ENCODE data around the gene SALL2.
A peak's percentile ranks its signal among the peaks of the same experiment; 100 is the strongest.

Gene SALL2

DNA sequence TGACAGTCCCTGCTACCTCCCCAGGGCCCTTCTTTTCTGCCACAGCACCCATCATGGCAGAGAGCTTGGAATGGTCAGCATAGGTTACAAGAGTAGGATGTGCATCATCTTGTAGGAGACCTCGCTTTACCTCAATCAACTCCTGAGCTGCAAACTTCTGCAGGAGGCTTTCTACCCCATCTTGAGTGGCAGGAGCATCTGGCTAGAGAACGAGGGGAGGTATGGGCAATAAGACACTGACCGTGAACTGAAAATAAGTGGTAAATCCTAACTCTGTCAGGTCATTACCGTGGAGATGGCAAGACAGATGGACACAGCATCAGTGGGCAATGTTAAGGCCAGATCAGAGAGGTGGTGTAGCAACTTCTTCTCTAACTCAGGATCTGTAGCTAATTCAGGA is 22.8 kb downstream of the SALL2 start:
- DNase-seq (ENCODE audit: insufficient read length), result no peak
- TF ChIP-seq POLR2A (IDR thresholded peaks at IDR 0.05; ENCODE audit: low read depth, low read length) (0 out of 2 replicates have a peak, but pooled peaks have one; percentile 20), TAF1 (IDR thresholded peaks at IDR 0.05; ENCODE audit: borderline replicate concordance, low read depth, low read length) (no peak)
- FAIRE-seq, result no peak

DNA sequence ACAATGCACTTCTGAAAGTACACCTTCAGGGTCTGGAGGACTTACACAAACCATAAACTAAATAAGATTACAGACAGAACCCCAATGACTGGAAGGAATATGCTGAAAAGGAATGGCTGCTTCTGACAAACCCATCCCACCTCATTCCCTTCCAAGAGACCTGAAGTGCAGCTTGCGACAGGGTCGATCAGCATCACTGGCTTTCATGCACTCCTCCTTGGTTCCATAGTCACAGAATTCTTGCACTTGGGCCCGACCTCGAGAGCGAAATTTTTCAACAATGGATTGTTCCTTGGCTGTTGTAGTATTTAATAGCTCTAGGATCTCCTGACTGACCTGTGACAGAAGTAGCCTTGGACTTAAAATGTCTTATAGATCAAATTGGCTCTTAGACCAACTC is 24.6 kb downstream of the SALL2 start:
- TF ChIP-seq TAF1 (IDR thresholded peaks at IDR 0.05; ENCODE audit: borderline replicate concordance, low read depth, low read length) (no peak), POLR2AphosphoS5 (IDR thresholded peaks at IDR 0.05; ENCODE audit: low read depth, low read length) (no peak), POLR2A (IDR thresholded peaks at IDR 0.05; ENCODE audit: low read depth, low read length) (no peak)
- no peak for FAIRE-seq
- DNase-seq (ENCODE audit: insufficient read length), result no peak

DNA sequence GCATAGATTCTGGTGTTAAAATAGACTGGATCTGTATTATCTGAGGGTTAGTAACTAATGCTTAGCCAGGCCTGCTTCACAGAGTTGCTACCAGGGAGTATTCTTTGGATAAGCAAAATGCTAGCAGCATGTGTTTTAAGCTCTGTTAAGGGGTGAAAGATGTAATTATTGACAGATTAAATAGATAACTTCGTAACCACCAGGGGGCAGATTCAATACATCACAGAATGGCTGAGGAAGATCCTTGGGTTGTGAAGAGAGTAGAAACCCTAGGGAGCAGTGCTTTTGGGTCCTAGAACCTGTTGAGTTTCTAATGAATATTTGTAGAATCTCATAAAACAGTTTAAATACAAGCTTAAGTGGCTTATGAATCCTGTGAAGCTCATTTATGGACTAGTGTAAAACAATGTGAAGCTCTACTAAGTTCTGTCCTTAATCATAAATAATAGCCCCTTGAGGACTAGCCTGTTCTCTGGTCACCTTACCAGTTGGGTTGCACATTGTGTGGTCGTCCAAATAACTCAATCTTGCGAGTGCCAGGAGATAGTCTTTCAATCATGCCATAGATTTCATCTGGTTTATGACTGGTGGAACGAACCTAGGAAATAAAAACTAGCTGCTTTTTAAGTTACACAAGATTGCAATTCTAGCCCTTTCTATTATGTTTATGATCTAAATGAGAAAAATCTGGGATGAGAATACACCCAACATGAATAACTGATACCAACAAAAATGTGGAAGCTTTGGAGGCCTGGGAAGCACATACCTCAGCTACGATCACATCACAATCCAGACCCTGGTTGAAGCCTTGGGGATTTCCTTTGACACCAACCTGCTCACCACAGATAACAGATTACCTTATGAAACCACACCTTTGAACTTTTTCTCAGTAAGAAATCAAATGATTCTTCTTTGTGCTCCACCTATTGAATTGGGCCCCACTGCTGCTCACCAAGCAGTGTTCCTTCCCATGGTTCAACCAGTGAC is 27.3 kb downstream of the SALL2 start:
- TF ChIP-seq TAF1 (IDR thresholded peaks at IDR 0.05; ENCODE audit: borderline replicate concordance, low read depth, low read length), result no peak
- TF ChIP-seq POLR2AphosphoS5 (IDR thresholded peaks at IDR 0.05; ENCODE audit: low read depth, low read length), result no peak
- TF ChIP-seq POLR2A (IDR thresholded peaks at IDR 0.05; ENCODE audit: low read depth, low read length), result no peak
- DNase-seq (ENCODE audit: insufficient read length) (no peak), FAIRE-seq (peak; percentile 67)

DNA sequence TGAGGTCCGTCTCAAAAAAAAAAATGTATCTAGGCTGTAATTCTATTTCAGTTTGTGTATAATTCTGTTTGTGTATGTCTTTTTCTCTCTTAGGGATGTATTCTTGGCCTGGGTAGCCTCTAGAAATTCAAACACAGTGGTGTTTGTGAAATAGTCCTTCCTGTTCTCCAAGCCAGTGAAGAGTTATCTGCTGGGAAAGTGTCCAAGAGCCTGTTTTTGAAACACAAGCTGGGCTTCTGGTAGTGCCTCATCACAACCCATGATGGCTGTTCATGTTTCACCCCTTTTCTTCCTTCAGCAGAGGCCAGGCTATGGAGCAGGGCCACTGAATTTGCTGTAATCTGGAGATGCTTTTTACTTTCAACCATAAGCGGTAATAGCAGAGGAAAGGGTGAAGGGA is 29.7 kb downstream of the SALL2 start:
- TF ChIP-seq POLR2AphosphoS5 (IDR thresholded peaks at IDR 0.05; ENCODE audit: low read depth, low read length) (no peak), POLR2A (IDR thresholded peaks at IDR 0.05; ENCODE audit: low read depth, low read length) (no peak), TAF1 (IDR thresholded peaks at IDR 0.05; ENCODE audit: borderline replicate concordance, low read depth, low read length) (no peak)
- DNase-seq (ENCODE audit: insufficient read length) (no peak), FAIRE-seq (no peak)

DNA sequence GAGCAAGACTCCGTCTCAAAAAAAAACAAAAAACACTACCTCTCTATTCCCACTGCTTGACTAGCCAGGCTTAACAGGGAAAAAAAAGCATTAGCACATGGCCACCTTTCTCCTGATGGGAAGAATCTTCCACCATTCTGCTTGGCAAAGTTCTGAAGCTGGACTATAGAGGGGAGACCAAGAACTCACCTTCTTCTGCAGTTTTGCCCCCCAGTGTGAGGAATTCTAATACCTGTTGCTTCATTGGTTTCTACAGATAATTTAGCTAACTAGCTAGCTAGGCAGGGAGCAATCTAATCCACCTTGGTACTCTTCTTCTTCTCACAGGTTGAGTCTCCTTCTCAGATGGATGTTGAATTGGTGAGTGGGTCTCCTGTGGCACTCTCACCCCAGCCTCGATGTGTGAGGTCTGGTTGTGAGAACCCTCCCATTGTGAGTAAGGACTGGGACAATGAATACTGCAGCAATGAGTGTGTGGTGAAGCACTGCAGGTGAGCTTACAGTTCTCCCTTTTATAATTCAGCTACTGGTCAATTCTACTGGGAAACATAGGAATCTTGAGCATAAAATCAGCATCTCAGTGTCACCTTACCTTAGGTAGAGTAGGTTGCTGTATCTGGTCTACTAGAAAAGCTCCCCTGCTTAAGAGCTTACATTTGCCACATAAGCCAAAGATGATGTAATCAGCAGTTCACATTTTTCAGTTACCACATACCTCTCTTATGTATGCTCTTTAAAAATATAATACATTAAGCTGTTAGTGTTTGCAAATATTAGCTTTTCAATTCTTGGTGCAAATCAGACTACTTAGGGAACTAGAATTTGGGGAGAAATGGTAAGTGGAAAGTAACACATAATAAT is 31.0 kb downstream of the SALL2 start:
- no peak for FAIRE-seq
- no peak for TF ChIP-seq POLR2AphosphoS5 (IDR thresholded peaks at IDR 0.05; ENCODE audit: low read depth, low read length)
- TF ChIP-seq POLR2A (IDR thresholded peaks at IDR 0.05; ENCODE audit: low read depth, low read length), result no peak
- no peak for TF ChIP-seq TAF1 (IDR thresholded peaks at IDR 0.05; ENCODE audit: borderline replicate concordance, low read depth, low read length)
- no peak for DNase-seq (ENCODE audit: insufficient read length)

DNA sequence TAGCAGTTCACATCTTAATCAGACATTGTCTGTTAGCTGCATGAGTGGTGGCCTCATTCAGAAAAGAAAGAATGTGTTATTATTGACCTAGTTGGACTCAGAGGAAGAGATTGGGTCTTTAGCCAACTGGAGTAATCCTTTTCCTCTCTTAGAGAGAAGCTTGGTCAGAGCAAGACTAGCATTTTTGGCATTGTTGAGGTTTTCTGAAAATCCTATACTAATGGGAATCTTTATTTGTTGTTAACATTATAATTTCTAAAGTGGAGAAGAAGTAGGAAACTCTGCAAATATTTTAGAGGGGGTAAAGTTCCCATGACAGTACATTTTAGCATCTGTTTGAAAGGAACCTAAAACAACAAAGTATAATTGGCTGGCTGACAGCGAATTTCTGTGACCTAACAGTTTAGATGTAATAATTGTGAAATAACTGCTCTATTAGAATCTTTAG is 39.5 kb downstream of the SALL2 start:
- TF ChIP-seq POLR2AphosphoS5 (IDR thresholded peaks at IDR 0.05; ENCODE audit: low read depth, low read length) (no peak), TAF1 (IDR thresholded peaks at IDR 0.05; ENCODE audit: borderline replicate concordance, low read depth, low read length) (no peak), POLR2A (IDR thresholded peaks at IDR 0.05; ENCODE audit: low read depth, low read length) (no peak)
- FAIRE-seq (no peak), DNase-seq (ENCODE audit: insufficient read length) (no peak)

GRCh38 chr14:21476925-21477681 is 49.0 kb downstream of the SALL2 start, which contains the start of the genes RAB2B and TOX4:
TSS of gene RAB2B (minus strand) at chr14:21476959. CDS start at chr14:21476872, 87 bp downstream.
TSS of gene TOX4 (plus strand) at chr14:21477195. CDS start at chr14:21477279, 84 bp downstream.
- FAIRE-seq, result peak; percentile 97
- TF ChIP-seq POLR2AphosphoS5 (IDR thresholded peaks at IDR 0.05; ENCODE audit: low read depth, low read length), result peak; percentile 89
- no peak for TF ChIP-seq TAF1 (IDR thresholded peaks at IDR 0.05; ENCODE audit: borderline replicate concordance, low read depth, low read length)
- peak; percentile 88 for TF ChIP-seq POLR2A (IDR thresholded peaks at IDR 0.05; ENCODE audit: low read depth, low read length)
- DNase-seq (ENCODE audit: insufficient read length), result peak; percentile 75

DNA sequence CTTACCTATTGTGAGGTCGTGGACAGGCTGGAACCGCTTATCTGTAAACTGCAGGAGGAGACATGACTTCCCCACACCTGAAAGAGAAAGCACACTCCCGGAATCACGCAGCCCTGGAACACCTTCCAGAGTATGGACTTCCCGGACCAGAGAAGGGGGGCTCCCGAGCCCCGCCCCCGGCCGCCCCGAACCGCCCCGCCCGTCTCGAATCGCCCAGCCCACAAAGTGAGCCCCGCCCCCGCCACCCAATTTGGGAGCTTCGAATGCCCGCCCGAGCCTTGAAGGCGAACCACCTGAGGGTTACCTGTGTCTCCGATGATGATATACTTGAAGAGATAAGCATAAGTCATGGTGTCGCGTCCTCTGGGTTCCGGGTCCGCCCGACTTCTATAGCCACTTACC is 49.6 kb downstream of the SALL2 start:
- TF ChIP-seq POLR2A (IDR thresholded peaks at IDR 0.05; ENCODE audit: low read depth, low read length) (no peak; the same call in 1 of the 2 replicates), TAF1 (IDR thresholded peaks at IDR 0.05; ENCODE audit: borderline replicate concordance, low read depth, low read length) (no peak), POLR2AphosphoS5 (IDR thresholded peaks at IDR 0.05; ENCODE audit: low read depth, low read length) (no peak)
- no peak for FAIRE-seq
- peak; percentile 37 for DNase-seq (ENCODE audit: insufficient read length)

GRCh38 chr14:21475767-21476522 is 50.2 kb downstream of the SALL2 start:
- FAIRE-seq (peak; percentile 87), DNase-seq (ENCODE audit: insufficient read length) (no peak)
- TF ChIP-seq POLR2A (IDR thresholded peaks at IDR 0.05; ENCODE audit: low read depth, low read length), result no peak
- no peak for TF ChIP-seq TAF1 (IDR thresholded peaks at IDR 0.05; ENCODE audit: borderline replicate concordance, low read depth, low read length)
- TF ChIP-seq POLR2AphosphoS5 (IDR thresholded peaks at IDR 0.05; ENCODE audit: low read depth, low read length), result no peak

Data from GM12892 (cell line).